A549 (cell line): Measurements from ENCODE around the gene KIAA1614. TPM values are rescaled to one million over a fixed set of nuclear protein-coding genes. Genes with fewer than 3 reads are reported as not detected.

Experiments
- ATAC-seq, 2 experiments: fragments of 200-7000 bp in 1 of 2; fragments of >200 bp in 1 of 2; cut with Nextera tagmentation in 1 of 2; cut with Tn5 transposase in 1 of 2; 3 replicates each; pipeline versions ENCODE4 v1.8.0 to v1.9.1; 2018 to 2020; ENCODE audit warnings: mild to moderate bottlenecking in 1 of 2, moderate library complexity in 1 of 2
- CTCF ChIA-PET: fragments of 300-600 bp; sonication (Branson Sonifier 250); formaldehyde crosslinking; extraction: SDS; loops from one replicate; lab custom pipeline; 2021; ENCODE audit warnings: antibody characterized with exemption, inconsistent platforms; lab: Yijun Ruan, JAX
- POLR2A ChIA-PET: fragments of 350-600 bp; formaldehyde crosslinking; extraction: SDS; loops from one replicate; lab custom pipeline; 2021; ENCODE audit warnings: antibody characterized with exemption, inconsistent platforms; lab: Yijun Ruan, JAX
- DNase-seq, 2 experiments: peaks; one replicate each; pipeline versions ENCODE4 v3.0.0 to v3.0.0-alpha.2; 2011 to 2016; ENCODE audit warnings: low read depth in 1 of 2, low spot score in 1 of 2
- FAIRE-seq: peaks from 2 replicates; lab custom pipeline; 2011; peaks lifted over from hg19 to GRCh38; lab: Jason Lieb, UNC
- H3K27ac ChIP-seq, 2 experiments: fragments of >200 bp; sonication (Bioruptor Twin); formaldehyde crosslinking; 3 replicates each; pipeline ENCODE4 v1.5.1; 2016 to 2017
- H3K4me1 ChIP-seq: fragments of >200 bp; sonication (Bioruptor Twin); formaldehyde crosslinking; 3 replicates; pipeline ENCODE4 v1.6.1; 2016
- H3K4me2 ChIP-seq: fragments of >200 bp; sonication (Bioruptor Twin); formaldehyde crosslinking; 3 replicates; pipeline ENCODE4 v1.6.1; 2016
- H3K4me3 ChIP-seq: fragments of >200 bp; sonication (Bioruptor Twin); formaldehyde crosslinking; 3 replicates; pipeline ENCODE4 v1.5.1; 2016
- H3K9me3 ChIP-seq: fragments of >200 bp; sonication (Bioruptor Twin); formaldehyde crosslinking; 3 replicates; pipeline ENCODE4 v1.6.1; 2016
- CBX8 ChIP-seq: fragments of 200-600 bp; sonication (generic); IDR thresholded peaks from 2 replicates; pipeline ENCODE4 v1.6.1; 2016
- CHD4 ChIP-seq: fragments of 200-600 bp; sonication (generic); IDR thresholded peaks from 2 replicates; pipeline ENCODE4 v1.6.1; 2016; ENCODE audit warnings: antibody characterized with exemption, mild to moderate bottlenecking, borderline replicate concordance
- EHF ChIP-seq: fragments of 250-450 bp; sonication (Bioruptor Pico); IDR thresholded peaks from 2 replicates; pipeline ENCODE4 v1.5.0; 2020; ENCODE audit warnings: mild to moderate bottlenecking
- EHMT2 ChIP-seq: fragments of 200-600 bp; sonication (generic); IDR thresholded peaks from 2 replicates; pipeline ENCODE4 v1.6.1; 2016; ENCODE audit warnings: antibody characterized with exemption, low read depth, mild to moderate bottlenecking, moderate library complexity
- EP300 ChIP-seq, 2 experiments: fragments of >200 bp; sonication (Bioruptor Twin); formaldehyde crosslinking; IDR thresholded peaks; 2 replicates in 1 of 2; 3 replicates in 1 of 2; pipeline ENCODE4 v1.6.1; 2016 to 2017
- HOXA7 ChIP-seq: fragments of 250-450 bp; sonication (Bioruptor Pico); IDR thresholded peaks from 2 replicates; pipeline ENCODE4 v1.5.0; 2020; ENCODE audit warnings: mild to moderate bottlenecking, moderate library complexity
- HOXB13 ChIP-seq: fragments of 250-450 bp; sonication (Bioruptor Pico); IDR thresholded peaks from 2 replicates; pipeline ENCODE4 v1.5.0; 2020; ENCODE audit warnings: low read depth, mild to moderate bottlenecking, moderate library complexity
- KDM5A ChIP-seq: fragments of 200-600 bp; sonication (generic); IDR thresholded peaks from 2 replicates; pipeline ENCODE4 v1.6.1; 2016; ENCODE audit warnings: antibody characterized with exemption, mild to moderate bottlenecking
- NR3C1 ChIP-seq: fragments of >200 bp; sonication (Bioruptor Twin); formaldehyde crosslinking; IDR thresholded peaks from 3 replicates; pipeline ENCODE4 v1.6.1; 2017
- POLR2AphosphoS2 ChIP-seq: conservative IDR thresholded peaks from 2 replicates; pipeline ENCODE4 v1.6.1; 2012; ENCODE audit warnings: low read length, improper control_type of control experiment, inconsistent platforms
- RNF2 ChIP-seq: fragments of 200-600 bp; sonication (generic); IDR thresholded peaks from 2 replicates; pipeline ENCODE4 v1.6.1; 2016; ENCODE audit warnings: low read depth, mild to moderate bottlenecking, antibody characterized with exemption, moderate library complexity, borderline replicate concordance
- TP53 ChIP-seq: fragments of 250-450 bp; sonication (Bioruptor Pico); IDR thresholded peaks from 2 replicates; pipeline ENCODE4 v1.5.0; 2021; ENCODE audit warnings: mild to moderate bottlenecking, moderate library complexity
- WGBS: methylation state at CpG from one replicate; pipeline ENCODE4 v1.1.6; 2017; ENCODE audit errors: missing lambda C conversion rate; 5-methylcytosine and 5-hydroxymethylcytosine counted together
- polyA plus RNA-seq, 4 experiments: library from polyadenylated mRNA; depleted of rRNA in 3 of 4; stranded (reverse); fragments of >200 nt; fragmentation: RNase III in 1 of 4; extraction: RNeasy Plus Mini Kit Qiagen cat#74134 plus additional on column Dnase treatment in 1 of 4; gene quantifications; 2 replicates in 3 of 4; 3 replicates in 1 of 4; pipeline ENCODE4 v1.2.3, GENCODE V29; 2011 to 2017
- TF ChIP-seq, protein P1 (sequence below): fragments of 250-450 bp; sonication (Bioruptor Pico); IDR thresholded peaks from 2 replicates; pipeline ENCODE4 v1.5.0; 2021; ENCODE audit warnings: mild to moderate bottlenecking, moderate library complexity, borderline replicate concordance
- TF ChIP-seq, protein P2 (sequence below): fragments of 450-650 bp; IDR thresholded peaks from 2 replicates; pipeline ENCODE4 v1.6.1; 2014; ENCODE audit warnings: antibody characterized with exemption
- TF ChIP-seq, protein P3 (sequence below): IDR thresholded peaks from 2 replicates; pipeline ENCODE4 v1.6.1; 2012; ENCODE audit warnings: low read depth, borderline replicate concordance
- TF ChIP-seq, protein P4 (sequence below): fragments of >200 bp; sonication (Bioruptor Twin); formaldehyde crosslinking; IDR thresholded peaks from 2 replicates; pipeline ENCODE4 v1.6.1; 2016

KIAA1614 gene
- polyA plus RNA-seq, 2 of the 4 experiments (the other 2 are of a cell fraction), result 0.25 to 0.84 TPM

DNA sequence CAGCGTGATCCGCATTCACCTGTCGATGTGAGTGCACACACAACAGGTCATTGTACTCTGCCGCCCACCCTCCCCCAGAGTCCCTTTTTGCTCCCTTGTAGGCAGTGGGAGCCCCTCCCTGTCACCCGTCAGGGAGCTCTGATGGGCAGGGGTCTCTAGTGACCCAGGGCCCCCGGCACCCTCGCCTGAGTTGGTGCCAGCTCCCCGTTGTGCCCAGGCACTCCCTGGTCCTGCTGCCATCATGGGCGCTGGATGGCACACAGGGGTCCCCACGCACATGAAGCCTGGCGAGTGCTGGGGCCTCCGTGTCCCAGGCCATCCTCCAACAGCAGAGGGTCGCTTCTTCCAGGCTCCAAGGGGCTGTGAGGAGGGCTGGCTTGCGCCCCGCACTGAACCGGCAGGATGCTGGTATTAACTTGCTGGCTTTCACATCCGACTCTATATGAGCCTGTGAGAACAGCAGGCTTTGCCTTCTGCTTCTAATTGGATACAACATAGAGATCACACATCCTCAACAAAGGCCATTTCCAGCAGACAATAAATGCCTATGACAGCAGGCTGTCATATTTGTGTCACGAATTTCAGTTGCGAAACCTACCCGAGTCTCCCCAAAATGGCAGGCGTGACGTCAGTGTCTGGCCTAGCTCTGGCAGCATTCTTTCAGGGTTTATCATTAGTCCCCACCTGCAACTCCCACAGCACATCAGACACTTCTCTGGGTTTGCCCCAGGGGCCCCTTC is 35.4 kb downstream of the KIAA1614 start:
- DNase-seq, result no peak
- POLR2A ChIA-PET, result no interaction called here
- CTCF ChIA-PET, result interaction anchor here (1.8 kb wide), 1 partner anchor 14 kb away, joined by 6 read pairs; no protein-coding TSS in a partner anchor
- Histone ChIP-seq H3K4me3 (no peak overlapping the region), H3K27ac (no peak overlapping the region)
- 93% methylated on average over 19 of the region's 22 CpGs for WGBS
- FAIRE-seq, result no peak
- TF ChIP-seq HOXA7 (CRISPR knock-in tag), result no peak
- TF ChIP-seq, all 56 proteins: peak for 0
- Histone ChIP-seq H3K4me1 (no peaks in the 10 kb centered on the region), H3K9me3 (peaks cover 33% of the 10 kb centered on the region), H3K4me2 (no peak overlapping the region)
- no peak for ATAC-seq

DNA sequence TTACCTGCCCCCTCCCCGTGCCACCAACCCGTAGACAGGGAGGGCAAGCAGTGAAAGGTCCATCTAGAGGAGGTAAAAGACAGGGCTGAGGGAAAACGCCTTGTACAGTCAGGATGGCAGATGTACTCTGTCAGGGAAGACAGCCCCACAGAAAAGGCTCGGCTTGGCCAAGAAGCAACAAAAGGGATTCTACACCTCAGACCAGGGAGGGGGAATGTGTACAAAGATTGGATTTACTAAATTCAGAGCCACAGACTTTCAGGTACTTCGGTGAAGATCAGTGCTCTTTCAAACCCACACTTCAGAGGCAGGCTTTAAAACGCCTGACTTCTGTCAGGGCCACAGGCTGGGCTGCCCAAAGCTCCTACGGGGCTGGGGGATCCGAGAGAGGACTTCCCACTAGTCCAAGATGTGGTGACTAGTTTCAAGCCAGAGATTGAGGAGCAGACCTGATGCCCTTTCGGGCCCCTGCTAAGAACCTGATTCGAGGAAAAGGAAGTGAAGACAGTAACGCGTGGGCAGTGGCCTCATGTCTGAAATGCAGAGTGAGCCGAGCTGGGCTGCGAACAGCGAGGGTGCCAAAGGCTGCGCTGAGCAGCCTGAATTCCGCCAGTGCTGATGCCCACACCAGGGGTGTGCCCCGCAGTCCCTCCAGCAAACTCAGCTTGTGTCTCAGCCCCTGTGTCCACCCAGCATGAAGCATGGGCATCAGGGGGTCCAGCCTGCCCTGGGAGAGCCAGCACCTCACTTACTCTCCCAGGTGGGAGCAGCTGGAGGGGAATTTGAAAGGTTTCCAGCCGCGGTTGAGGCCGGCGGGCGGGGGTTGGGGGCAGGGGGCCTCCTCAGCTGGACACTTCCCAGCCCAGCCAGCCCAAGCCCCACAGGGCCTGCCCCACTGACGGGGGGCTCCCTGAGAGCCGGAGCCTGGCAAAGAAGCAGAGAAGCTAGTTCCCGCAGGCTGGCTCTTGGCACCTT is 36.2 kb downstream of the KIAA1614 start:
- Histone ChIP-seq H3K4me2 (no peak overlapping the region), H3K4me3 (no peak overlapping the region), H3K4me1 (peaks cover 4% of the 10 kb centered on the region; the same call in 1 of the 3 replicates), H3K9me3 (peaks cover 33% of the 10 kb centered on the region), H3K27ac (no peak overlapping the region)
- POLR2A ChIA-PET, result no interaction called here
- CTCF ChIA-PET, result interaction anchor here (0.8 to 4.1 kb wide), 3 partner anchors 13 to 194 kb away, joined by 3 to 17 read pairs (median 6); no protein-coding TSS in a partner anchor
- 89% methylated on average over 23 of the region's 26 CpGs for WGBS
- TF ChIP-seq CHD4 (no peak), TP53 (CRISPR knock-in tag) (no peak), KDM5A (no peak), RNF2 (no peak)
- TF ChIP-seq, protein P1, sequence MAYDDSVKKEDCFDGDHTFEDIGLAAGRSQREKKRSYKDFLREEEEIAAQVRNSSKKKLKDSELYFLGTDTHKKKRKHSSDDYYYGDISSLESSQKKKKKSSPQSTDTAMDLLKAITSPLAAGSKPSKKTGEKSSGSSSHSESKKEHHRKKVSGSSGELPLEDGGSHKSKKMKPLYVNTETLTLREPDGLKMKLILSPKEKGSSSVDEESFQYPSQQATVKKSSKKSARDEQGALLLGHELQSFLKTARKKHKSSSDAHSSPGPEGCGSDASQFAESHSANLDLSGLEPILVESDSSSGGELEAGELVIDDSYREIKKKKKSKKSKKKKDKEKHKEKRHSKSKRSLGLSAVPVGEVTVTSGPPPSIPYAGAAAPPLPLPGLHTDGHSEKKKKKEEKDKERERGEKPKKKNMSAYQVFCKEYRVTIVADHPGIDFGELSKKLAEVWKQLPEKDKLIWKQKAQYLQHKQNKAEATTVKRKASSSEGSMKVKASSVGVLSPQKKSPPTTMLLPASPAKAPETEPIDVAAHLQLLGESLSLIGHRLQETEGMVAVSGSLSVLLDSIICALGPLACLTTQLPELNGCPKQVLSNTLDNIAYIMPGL, result no peak
- no peak for DNase-seq
- no peak for FAIRE-seq
- no peak for ATAC-seq

GRCh38 chr1:180949616-180950000 is 36.9 kb downstream of the KIAA1614 start:
- ATAC-seq (no peak), DNase-seq (no peak), FAIRE-seq (no peak)
- TF ChIP-seq NR3C1 (no peak), EHF (CRISPR knock-in tag) (no peak), EHMT2 (no peak), HOXB13 (CRISPR knock-in tag) (no peak), TP53 (CRISPR knock-in tag) (no peak), POLR2AphosphoS2 (no peak), HOXA7 (CRISPR knock-in tag) (no peak), CBX8 (no peak), EP300 (IDR thresholded peaks at IDR 0.05) (no peak)
- TF ChIP-seq, protein P2, sequence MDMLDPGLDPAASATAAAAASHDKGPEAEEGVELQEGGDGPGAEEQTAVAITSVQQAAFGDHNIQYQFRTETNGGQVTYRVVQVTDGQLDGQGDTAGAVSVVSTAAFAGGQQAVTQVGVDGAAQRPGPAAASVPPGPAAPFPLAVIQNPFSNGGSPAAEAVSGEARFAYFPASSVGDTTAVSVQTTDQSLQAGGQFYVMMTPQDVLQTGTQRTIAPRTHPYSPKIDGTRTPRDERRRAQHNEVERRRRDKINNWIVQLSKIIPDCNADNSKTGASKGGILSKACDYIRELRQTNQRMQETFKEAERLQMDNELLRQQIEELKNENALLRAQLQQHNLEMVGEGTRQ, result no peak
- TF ChIP-seq, protein P3, sequence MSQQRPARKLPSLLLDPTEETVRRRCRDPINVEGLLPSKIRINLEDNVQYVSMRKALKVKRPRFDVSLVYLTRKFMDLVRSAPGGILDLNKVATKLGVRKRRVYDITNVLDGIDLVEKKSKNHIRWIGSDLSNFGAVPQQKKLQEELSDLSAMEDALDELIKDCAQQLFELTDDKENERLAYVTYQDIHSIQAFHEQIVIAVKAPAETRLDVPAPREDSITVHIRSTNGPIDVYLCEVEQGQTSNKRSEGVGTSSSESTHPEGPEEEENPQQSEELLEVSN, result no peak
- TF ChIP-seq, protein P4, sequence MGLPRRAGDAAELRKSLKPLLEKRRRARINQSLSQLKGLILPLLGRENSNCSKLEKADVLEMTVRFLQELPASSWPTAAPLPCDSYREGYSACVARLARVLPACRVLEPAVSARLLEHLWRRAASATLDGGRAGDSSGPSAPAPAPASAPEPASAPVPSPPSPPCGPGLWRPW, result no peak
- peaks cover 5% of the 10 kb centered on the region; the same call in 2 of the 3 replicates for H3K4me1 ChIP-seq
- H3K9me3 ChIP-seq, result peaks cover 33% of the 10 kb centered on the region
- H3K27ac ChIP-seq, result no peak overlapping the region
- H3K4me3 ChIP-seq, result no peak overlapping the region
- 91% methylated on average over 4 of the region's 4 CpGs for WGBS
- no peak overlapping the region for H3K4me2 ChIP-seq
- CTCF ChIA-PET, result interaction anchor here (0.8 to 4.1 kb wide), 3 partner anchors 12 to 193 kb away, joined by 3 to 17 read pairs (median 6); no protein-coding TSS in a partner anchor
- POLR2A ChIA-PET, result no interaction called here
